Measurements from ENCODE around the gene FAM209A. TPM values are rescaled to one million over a fixed set of nuclear protein-coding genes. Genes with fewer than 3 reads are reported as not detected.

The FAM209A gene, protein sequence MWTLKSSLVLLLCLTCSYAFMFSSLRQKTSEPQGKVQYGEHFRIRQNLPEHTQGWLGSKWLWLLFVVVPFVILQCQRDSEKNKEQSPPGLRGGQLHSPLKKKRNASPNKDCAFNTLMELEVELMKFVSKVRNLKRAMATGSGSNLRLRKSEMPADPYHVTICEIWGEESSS
- total RNA-seq = 0.77 TPM

GRCh38 chr20:56524444-56524843 is at the start of gene FAM209A:
TSS of gene FAM209A (plus strand) at chr20:56524744. CDS start at chr20:56524809, 65 bp downstream.

GRCh38 chr20:56532946-56533345 is 8.4 kb downstream of the FAM209A start, which contains the start of gene FAM209B:
TSS of gene FAM209B (plus strand) at chr20:56533246. CDS start at chr20:56533342, 96 bp downstream.

Other genes starting within 250 kb of the FAM209A start
- gene FAM210B, start 165.8 kb upstream of the FAM209A start, total RNA-seq = 38.4 TPM
- gene AURKA, start 132.5 kb upstream of the FAM209A start, total RNA-seq = 9.7 TPM
- 41.1 TPM for gene CSTF1, start 132.1 kb upstream of the FAM209A start, total RNA-seq
- gene CASS4, start 112.5 kb upstream of the FAM209A start, total RNA-seq = 1.4 TPM
- gene RTF2, start 56.1 kb upstream of the FAM209A start, total RNA-seq = 66.9 TPM
- gene FAM209B, start 8.5 kb downstream of the FAM209A start, total RNA-seq = not detected
- 13.0 TPM for gene TFAP2C, start 104.6 kb downstream of the FAM209A start, total RNA-seq

Measured in camera-type eye (tissue), 1 donor.